Ovary (tissue), 3 donors: ENCODE data around the gene TMEM82.

Experiments
- EP300 ChIP-seq: sonication (generic); formaldehyde crosslinking; IDR thresholded peaks from one replicate; pipeline ENCODE4 v1.6.1; 2017; ENCODE audit warnings: antibody characterized with exemption
- POLR2A ChIP-seq: fragments of 450-650 bp; IDR thresholded peaks from one replicate; pipeline ENCODE4 v1.6.1; 2017; ENCODE audit warnings: antibody characterized with exemption, mild to moderate bottlenecking, moderate library complexity
- TF ChIP-seq, protein P1 (sequence below), 3 donors: fragments of 450-650 bp in 2 of 3; fragments of 200-600 bp in 1 of 3; IDR thresholded peaks; one replicate each; pipeline versions ENCODE4 v1.5.1 to v1.8.0; 2016 to 2022; ENCODE audit warnings: antibody characterized with exemption in 3 of 3, mild to moderate bottlenecking in 1 of 3
- donor health status: DM: no; HTN: no; CAD: no.

DNA sequence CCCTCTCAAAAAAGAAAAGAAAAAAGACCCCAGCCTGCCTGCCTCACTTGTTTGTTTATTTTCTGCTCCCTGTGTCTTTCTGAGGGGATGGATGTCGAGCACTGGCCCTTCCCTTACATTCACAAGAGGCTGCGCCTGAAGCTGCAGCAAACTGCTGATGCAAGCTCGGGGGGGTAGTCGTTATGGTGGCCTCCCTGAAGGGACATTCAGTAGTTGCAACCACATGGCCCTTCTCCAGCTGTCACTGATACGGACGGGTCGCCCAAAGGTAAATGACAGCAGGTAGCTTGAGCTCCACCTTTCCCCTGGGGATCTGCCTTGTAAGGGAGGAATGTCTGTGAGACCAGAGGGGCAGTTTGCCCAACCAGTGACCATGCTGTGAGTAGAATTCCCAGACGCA lies 40.5 kb upstream of the TMEM82 start:
- TF ChIP-seq, protein P1, sequence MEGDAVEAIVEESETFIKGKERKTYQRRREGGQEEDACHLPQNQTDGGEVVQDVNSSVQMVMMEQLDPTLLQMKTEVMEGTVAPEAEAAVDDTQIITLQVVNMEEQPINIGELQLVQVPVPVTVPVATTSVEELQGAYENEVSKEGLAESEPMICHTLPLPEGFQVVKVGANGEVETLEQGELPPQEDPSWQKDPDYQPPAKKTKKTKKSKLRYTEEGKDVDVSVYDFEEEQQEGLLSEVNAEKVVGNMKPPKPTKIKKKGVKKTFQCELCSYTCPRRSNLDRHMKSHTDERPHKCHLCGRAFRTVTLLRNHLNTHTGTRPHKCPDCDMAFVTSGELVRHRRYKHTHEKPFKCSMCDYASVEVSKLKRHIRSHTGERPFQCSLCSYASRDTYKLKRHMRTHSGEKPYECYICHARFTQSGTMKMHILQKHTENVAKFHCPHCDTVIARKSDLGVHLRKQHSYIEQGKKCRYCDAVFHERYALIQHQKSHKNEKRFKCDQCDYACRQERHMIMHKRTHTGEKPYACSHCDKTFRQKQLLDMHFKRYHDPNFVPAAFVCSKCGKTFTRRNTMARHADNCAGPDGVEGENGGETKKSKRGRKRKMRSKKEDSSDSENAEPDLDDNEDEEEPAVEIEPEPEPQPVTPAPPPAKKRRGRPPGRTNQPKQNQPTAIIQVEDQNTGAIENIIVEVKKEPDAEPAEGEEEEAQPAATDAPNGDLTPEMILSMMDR (IDR thresholded peaks at IDR 0.05): no peak
- TF ChIP-seq EP300 (no peak), POLR2A (no peak)
